LoVo (cell line): ENCODE data around the gene CNOT3.

Source experiments
- DNase-seq: peaks from one replicate; pipeline ENCODE4 v3.0.0-alpha.2; 2016; ENCODE audit warnings: low spot score

The CNOT3 gene

GRCh38 chr19:54121259-54121658 is 16.3 kb upstream of the CNOT3 start:
- no peak for DNase-seq

- no peak for DNase-seq
Observed at GRCh38 chr19:54123682-54124081, 13.9 kb upstream of the CNOT3 start.

GRCh38 chr19:54124393-54124792 is 13.2 kb upstream of the CNOT3 start:
- no peak for DNase-seq

DNA sequence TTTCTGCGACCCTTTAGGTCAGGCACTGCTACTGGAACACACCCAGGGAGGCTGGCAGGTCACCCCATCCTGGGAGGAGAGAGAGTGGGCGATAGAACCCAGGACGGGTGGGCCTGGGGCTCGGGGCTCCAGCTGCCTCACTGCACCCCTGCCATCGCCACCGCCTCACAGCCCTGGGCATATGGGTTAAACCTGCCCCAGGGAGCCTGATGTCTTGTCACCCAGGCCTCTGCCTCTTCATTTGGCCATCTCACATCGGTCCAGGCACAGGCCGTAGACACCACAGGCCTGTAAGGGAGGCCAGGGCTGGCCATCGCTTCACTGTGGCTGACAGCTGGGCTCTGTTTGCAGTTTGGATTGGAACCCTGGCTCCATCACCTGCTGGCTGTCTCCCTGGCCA is 11.8 kb upstream of the CNOT3 start:
- DNase-seq, result no peak

DNA sequence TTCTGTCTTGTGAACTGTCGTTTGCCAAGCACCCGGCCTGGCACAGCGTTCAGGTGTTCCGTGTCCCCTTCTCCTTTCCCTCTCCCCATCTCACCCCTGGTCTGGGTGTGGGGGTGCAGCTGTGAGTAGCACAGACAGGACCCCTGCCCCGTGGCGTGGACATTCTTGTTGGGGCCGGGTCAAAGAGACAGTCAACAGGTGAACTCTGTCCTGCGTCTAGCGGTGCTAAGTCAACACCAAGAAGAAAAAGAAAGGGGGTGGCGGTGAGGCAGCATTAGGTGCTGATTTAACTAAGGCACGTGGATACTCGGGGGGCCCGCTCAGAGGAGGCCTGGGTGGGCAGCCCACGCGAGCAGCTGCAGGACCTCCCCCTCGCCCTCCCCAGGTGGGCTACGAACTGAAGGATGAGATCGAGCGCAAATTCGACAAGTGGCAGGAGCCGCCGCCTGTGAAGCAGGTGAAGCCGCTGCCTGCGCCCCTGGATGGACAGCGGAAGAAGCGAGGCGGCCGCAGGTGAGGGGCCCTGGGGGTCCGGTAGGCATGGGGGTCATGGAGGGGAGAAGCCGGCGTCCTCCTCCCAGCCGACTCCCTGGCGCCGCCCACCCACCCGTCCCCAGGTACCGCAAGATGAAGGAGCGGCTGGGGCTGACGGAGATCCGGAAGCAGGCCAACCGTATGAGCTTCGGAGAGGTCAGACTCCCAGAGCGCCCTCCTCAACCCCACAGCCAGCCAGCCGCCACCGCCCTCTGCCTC is 9.7 kb upstream of the CNOT3 start:
- DNase-seq, result no peak

DNA sequence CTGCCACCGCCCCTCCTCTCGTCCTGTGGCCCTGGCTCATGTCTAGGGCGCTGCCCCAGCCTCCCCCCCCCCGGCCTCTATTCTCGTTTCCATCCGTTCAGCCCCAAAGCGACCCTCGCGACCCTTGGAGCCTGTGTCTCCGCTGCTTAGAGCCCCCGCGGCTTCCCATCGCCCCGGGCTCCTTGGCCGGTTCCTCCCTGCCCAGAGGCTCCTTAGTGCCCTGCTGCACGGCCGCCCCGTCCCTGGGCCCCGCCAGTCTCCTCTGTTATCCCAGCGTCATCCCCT is 9.2 kb upstream of the CNOT3 start:
- DNase-seq, result no peak

GRCh38 chr19:54128796-54129616 is 8.6 kb upstream of the CNOT3 start:
- DNase-seq, result no peak

- no peak for DNase-seq
Observed at GRCh38 chr19:54129617-54129996, 8.0 kb upstream of the CNOT3 start.

- DNase-seq, result no peak
Observed at GRCh38 chr19:54133312-54133956, 4.1 kb upstream of the CNOT3 start.

DNA sequence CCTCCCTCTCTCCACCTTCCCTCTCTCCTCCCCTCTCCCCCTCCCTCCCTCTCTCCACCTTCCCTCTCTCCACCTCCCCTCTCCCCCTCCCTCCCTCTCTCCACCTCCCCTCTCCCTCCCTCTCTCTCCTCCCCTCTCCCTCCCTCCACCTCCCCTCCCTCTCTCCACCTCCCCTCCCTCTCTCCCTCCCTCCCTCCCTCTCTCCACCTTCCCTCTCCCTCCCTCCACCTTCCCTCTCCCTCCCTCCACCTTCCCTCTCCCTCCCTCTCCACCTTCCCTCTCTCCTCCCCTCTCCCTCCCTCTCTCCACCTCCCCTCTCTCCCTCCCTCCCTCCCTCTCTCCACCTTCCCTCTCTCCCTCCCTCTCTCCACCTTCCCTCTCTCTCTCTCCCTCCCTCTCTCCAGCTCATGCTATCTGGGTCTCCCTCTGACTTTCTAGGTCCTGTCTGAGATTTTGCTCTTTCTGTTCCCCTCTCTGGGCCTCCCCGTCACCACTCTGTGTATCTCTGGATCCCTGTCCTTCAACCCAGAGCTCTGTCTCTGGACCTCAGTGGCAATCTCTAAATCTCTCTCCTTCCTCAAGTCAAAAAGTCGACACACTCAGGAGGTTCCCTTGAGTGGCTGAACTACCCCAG is 3.5 kb upstream of the CNOT3 start:
- no peak for DNase-seq

DNA sequence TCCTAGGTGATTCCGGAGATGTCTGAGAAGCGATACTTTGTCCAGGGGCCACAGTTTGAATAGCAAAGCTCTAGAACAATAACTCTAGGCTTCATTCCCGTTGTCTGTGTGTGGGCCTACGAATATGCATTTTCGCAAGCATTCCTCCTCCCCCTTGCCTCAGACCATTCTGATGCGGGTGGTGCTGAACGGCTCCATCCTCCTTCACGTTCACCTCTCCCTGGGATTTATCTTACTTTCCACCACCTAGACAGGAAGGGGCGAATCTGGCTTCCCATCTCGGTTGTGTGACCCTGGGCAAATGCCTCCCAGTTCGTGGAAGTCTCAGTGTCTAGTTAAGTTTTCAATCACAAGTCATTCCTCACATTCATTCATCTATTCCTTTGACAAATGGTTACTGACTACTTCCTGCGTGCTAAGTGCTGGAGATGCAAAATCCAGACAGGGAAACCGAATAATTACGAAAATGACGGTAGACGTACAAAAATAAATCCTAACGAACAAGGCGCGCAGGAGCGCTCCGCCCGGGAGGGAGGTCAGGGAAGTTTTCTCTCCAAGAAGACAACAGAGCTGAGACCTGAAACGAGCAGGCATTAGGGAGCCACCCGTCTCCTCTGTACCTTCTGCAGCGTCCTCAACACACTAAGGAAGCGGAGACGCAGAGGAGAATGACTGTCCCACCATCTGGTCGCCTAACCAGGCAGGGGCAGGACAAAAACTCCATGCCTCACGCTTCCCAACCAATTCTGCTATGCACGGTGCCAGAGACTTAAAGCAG is 1.3 kb upstream of the CNOT3 start:
- no peak for DNase-seq

DNA sequence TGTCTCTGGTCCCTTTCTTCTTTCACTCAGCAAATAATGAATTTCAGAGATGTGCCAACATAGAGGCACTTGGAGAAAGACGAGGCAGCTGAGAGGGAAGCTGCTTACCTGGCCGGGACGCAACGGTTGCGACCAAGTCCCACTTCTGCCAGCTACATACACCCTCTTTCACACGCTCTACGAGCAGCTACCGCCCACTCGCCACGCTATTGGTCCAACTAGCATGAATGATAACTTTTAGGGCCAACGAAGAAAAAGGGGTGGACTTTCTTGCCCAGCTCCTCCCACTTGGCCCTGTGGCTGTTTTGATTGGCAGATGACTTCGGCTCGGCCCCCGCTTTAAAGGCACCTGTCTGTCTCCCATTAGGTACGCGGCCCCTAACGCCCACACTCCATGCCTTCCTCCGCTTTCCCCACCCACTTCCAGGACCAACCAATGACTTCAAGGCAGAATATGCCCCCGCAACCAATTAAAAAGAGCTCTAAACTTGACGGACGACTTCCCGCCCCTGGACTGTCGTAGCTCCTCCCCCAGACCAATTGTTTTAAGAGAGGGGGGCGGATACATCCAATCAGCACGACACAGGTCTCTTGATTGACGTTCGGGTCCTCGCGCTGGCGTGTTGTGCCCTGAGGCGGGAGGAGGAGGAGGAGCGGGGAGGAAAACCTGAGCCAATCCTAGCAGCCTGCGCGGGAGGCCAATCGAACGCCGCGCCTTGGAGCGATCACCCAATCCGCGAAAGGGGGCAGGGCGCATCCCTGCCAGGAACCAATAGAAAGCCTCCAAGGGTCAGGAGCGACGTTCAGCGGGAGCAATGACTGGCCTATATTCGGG is 481 bp upstream of the CNOT3 start:
- peak; percentile 100 for DNase-seq

DNA sequence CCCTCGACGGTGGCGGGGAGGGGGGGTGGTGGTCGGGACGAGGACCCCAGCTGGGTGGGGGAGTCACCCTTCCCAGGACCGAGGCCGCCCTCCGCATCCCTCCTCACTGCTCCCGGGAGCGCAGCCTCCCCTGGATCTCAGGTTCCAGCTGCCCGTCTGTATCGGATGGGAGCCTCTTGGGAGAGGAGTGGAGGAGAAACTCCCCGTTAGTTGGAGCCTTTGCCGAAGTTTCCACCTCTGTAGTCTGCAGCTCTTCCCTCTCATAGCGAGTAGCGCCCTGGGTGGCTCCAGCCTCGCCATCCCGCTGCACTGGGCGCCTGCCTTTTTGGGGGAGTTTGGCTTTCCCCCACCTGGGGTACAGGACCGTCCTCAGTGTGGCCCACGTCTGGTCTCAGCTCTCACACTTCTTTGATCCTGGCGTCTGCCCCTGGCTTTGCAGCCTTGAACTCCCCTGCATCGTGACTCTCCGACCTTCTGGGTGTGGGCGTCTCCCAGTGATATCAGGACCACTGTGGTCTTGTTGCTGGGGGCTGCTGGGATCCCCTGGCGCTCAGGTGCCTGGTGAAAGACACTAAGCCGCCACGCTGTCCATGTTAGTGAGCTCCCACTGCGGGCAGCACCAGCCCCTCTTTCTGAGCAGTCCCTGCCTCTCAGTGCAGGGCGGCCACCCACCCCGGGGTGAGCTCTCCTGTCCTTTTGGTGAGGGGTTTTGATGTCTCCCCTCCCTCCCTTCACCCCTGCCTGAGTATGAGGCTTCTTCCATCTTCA is 1.1 kb downstream of the CNOT3 start:
- DNase-seq, result no peak

- no peak for DNase-seq
Observed at GRCh38 chr19:54141356-54141755, 3.8 kb downstream of the CNOT3 start.

DNA sequence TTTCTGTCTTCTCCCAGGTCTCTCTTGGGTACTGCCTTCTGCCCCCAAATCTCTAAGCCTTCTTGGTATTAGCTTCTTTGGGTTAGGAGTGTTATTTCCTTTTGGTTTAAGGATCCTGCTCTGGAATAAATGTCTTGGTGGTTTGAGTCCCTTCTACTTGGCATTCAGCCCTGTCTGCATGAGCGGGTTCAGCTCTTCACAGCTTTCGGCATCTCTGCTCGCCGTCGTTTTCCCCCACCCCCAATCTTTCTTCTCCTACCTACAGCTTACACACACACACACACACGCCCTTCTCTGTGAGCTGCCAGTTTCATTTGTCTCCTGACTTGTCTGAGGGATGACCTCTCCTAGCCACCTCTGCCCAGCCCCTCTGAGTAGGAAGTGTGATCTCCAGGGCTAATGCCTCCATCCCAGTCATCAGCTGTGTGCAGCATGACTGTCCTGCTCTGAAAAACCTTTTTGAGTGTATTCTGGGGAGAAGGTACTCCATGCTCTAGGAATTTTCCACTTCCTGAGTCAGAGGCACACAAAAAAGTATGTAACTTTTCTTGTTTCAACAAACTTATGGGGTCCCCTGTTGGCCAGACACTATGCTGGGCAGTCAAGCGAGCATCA is 4.7 kb downstream of the CNOT3 start:
- DNase-seq, result no peak

GRCh38 chr19:54145541-54146158 is 8.1 kb downstream of the CNOT3 start:
- no peak for DNase-seq

DNA sequence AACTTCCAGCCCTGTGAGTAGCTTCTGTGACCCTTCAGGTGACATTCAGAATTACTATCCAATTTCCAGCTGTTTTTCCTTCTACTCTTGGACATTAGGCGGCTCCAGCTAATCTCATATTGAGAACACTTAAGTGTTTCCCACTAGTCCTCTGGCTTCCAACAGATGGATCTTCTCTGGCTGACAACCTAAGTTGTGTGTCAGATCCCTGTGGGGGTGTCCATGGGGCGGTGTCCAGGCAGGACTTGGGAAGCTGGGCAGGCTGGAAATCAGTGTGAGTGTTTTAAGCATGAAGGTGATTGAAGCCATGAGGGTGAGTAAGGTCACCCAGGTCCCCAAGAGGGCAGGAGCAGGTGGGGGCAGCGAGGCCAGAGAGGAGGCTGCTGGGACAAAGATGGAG is 10.1 kb downstream of the CNOT3 start:
- DNase-seq, result no peak

- DNase-seq, result no peak
Observed at GRCh38 chr19:54148158-54148557, 10.6 kb downstream of the CNOT3 start.

GRCh38 chr19:54149021-54149812 is 11.7 kb downstream of the CNOT3 start:
- DNase-seq, result no peak
